ENCODE results near the gene CASZ1. TPM values are rescaled to one million over a fixed set of nuclear protein-coding genes. Genes with fewer than 3 reads are reported as not detected.

Gene CASZ1
- total RNA-seq, 1 donor from 2014 or later = 3.4 TPM

- H3K36me3 Mint-ChIP-seq = peaks cover 2% of the 10 kb centered on the region
- Histone ChIP-seq H3K27me3 (no peaks in the 10 kb centered on the region), H3K9ac (no peak overlapping the region), H3K9me3 (ENCODE audit: low read depth) (no peaks in the 10 kb centered on the region), H3K27ac (no peak overlapping the region), H3K4me3 (no peak overlapping the region), H2AFZ (replicated peaks) (no peak overlapping the region), H3K4me1 (peaks cover 36% of the 10 kb centered on the region), H3F3A (ENCODE audit: low read depth) (no peaks in the 10 kb centered on the region), H3K79me2 (ENCODE audit: low read depth) (no peaks in the 10 kb centered on the region), H3K4me2 (no peak overlapping the region), H4K20me1 (ENCODE audit: low read depth) (no peaks in the 10 kb centered on the region), H3K36me3 (no peaks in the 10 kb centered on the region)
- no peak for TF ChIP-seq EZH2phosphoT487 (IDR thresholded peaks at IDR 0.05)
- no peak for TF ChIP-seq CTCF (IDR thresholded peaks at IDR 0.05)
- TF ChIP-seq EZH2 (IDR thresholded peaks at IDR 0.05) = no peak
- H3K27ac Mint-ChIP-seq = no peak overlapping the region
- no peaks in the 10 kb centered on the region for H3K9me3 Mint-ChIP-seq
- H3K4me3 Mint-ChIP-seq = no peak overlapping the region
- H3K27me3 Mint-ChIP-seq (ENCODE audit: insufficient read depth, low read depth) = peaks cover 14% of the 10 kb centered on the region
- no peak for DNase-seq (ENCODE audit: low spot score)
- peaks cover 70% of the 10 kb centered on the region for H3K4me1 Mint-ChIP-seq
Observed at GRCh38 chr1:10722803-10723202, 73.6 kb downstream of the CASZ1 start.

- Mint-ChIP-seq H3K27me3 (ENCODE audit: insufficient read depth, low read depth) (peaks cover 12% of the 10 kb centered on the region), H3K4me1 (peaks cover 70% of the 10 kb centered on the region), H3K36me3 (peaks cover 2% of the 10 kb centered on the region), H3K27ac (peak overlapping the region; percentile 6), H3K9me3 (no peaks in the 10 kb centered on the region), H3K4me3 (no peak overlapping the region)
- H3K27ac ChIP-seq = no peak overlapping the region
- no peaks in the 10 kb centered on the region for H3K36me3 ChIP-seq
- no peak for TF ChIP-seq EZH2 (IDR thresholded peaks at IDR 0.05)
- no peak for TF ChIP-seq CTCF (IDR thresholded peaks at IDR 0.05)
- TF ChIP-seq EZH2phosphoT487 (IDR thresholded peaks at IDR 0.05) = no peak
- H3K9me3 ChIP-seq (ENCODE audit: low read depth) = no peaks in the 10 kb centered on the region
- no peak overlapping the region for H3K4me3 ChIP-seq
- peaks cover 37% of the 10 kb centered on the region for H3K4me1 ChIP-seq
- no peaks in the 10 kb centered on the region for H3K79me2 ChIP-seq (ENCODE audit: low read depth)
- H3K27me3 ChIP-seq = no peaks in the 10 kb centered on the region
- peak; percentile 46 for DNase-seq (ENCODE audit: low spot score)
- peaks cover 3% of the 10 kb centered on the region for H3F3A ChIP-seq (ENCODE audit: low read depth)
- no peaks in the 10 kb centered on the region for H4K20me1 ChIP-seq (ENCODE audit: low read depth)
- no peak overlapping the region for H3K9ac ChIP-seq
- no peak overlapping the region for H2AFZ ChIP-seq (replicated peaks)
- H3K4me2 ChIP-seq = peak overlapping the region; percentile 32
Observed at GRCh38 chr1:10721381-10722321, 74.8 kb downstream of the CASZ1 start.

GRCh38 chr1:10720635-10721034, 75.8 kb downstream of the CASZ1 start:
- peak overlapping the region; percentile 51 for H3K4me3 Mint-ChIP-seq
- Histone ChIP-seq H3K9me3 (ENCODE audit: low read depth) (no peaks in the 10 kb centered on the region), H3K4me1 (peaks cover 40% of the 10 kb centered on the region), H3K27ac (no peak overlapping the region), H3K27me3 (no peaks in the 10 kb centered on the region), H3K79me2 (ENCODE audit: low read depth) (no peaks in the 10 kb centered on the region), H3K4me2 (no peak overlapping the region), H3F3A (ENCODE audit: low read depth) (peaks cover 3% of the 10 kb centered on the region), H3K36me3 (no peaks in the 10 kb centered on the region), H4K20me1 (ENCODE audit: low read depth) (no peaks in the 10 kb centered on the region), H3K4me3 (no peak overlapping the region), H3K9ac (no peak overlapping the region), H2AFZ (replicated peaks) (no peak overlapping the region)
- H3K36me3 Mint-ChIP-seq = peaks cover 2% of the 10 kb centered on the region
- TF ChIP-seq EZH2 (IDR thresholded peaks at IDR 0.05) (no peak), CTCF (IDR thresholded peaks at IDR 0.05) (no peak), EZH2phosphoT487 (IDR thresholded peaks at IDR 0.05) (no peak)
- H3K4me1 Mint-ChIP-seq = peaks cover 69% of the 10 kb centered on the region
- peaks cover 8% of the 10 kb centered on the region for H3K27me3 Mint-ChIP-seq (ENCODE audit: insufficient read depth, low read depth)
- H3K27ac Mint-ChIP-seq = peak overlapping the region; percentile 64
- no peak for DNase-seq (ENCODE audit: low spot score)
- H3K9me3 Mint-ChIP-seq = no peaks in the 10 kb centered on the region

Measured in neural progenitor cell (in vitro differentiated cells).